ENCODE measurements around the gene DNALI1.
"Not testable (repeated sequence)": the region's sequence is repeated elsewhere in the genome, so short reads cannot be mapped to it uniquely, and the experiment has no call there.

DNALI1 gene

GRCh38 chr1:37557402-37557801, 662 bp downstream of the DNALI1 start:
- DNase-seq = no peak

- no peak for DNase-seq
These were observed 1.7 kb downstream of the DNALI1 start for GRCh38 chr1:37558411-37558810.

- no peak for DNase-seq
These were observed 2.3 kb downstream of the DNALI1 start for GRCh38 chr1:37559080-37559479.

- DNase-seq = not testable (repeated sequence)
These were observed 3.2 kb downstream of the DNALI1 start for GRCh38 chr1:37559957-37560379.

- no peak for DNase-seq
These were observed 3.8 kb downstream of the DNALI1 start for GRCh38 chr1:37560401-37561132.

- no peak for DNase-seq
These were observed 4.7 kb downstream of the DNALI1 start for GRCh38 chr1:37561133-37562132.

- DNase-seq = no peak
These were observed 6.2 kb downstream of the DNALI1 start for GRCh38 chr1:37562984-37563383.

- DNase-seq = no peak
These were observed 8.2 kb downstream of the DNALI1 start for GRCh38 chr1:37564892-37565291.

GRCh38 chr1:37567023-37567422, 10.3 kb downstream of the DNALI1 start:
- no peak for DNase-seq

- DNase-seq = no peak
These were observed 14.0 kb downstream of the DNALI1 start for GRCh38 chr1:37570528-37571334.

- no peak for DNase-seq
These were observed 18.2 kb downstream of the DNALI1 start for GRCh38 chr1:37574834-37575480.

GRCh38 chr1:37575692-37576091, 19.0 kb downstream of the DNALI1 start:
- DNase-seq = no peak

- DNase-seq = not testable (repeated sequence)
These were observed 27.8 kb downstream of the DNALI1 start for GRCh38 chr1:37584544-37584943.

GRCh38 chr1:37588939-37589338, 32.2 kb downstream of the DNALI1 start:
- DNase-seq = no peak

GRCh38 chr1:37593726-37594125, 37.0 kb downstream of the DNALI1 start:
- no peak for DNase-seq

GRCh38 chr1:37595440-37596181, 38.9 kb downstream of the DNALI1 start, which contains the start of gene GNL2:
TSS of gene GNL2 (minus strand) at chr1:37595937. CDS start at chr1:37595822, 115 bp downstream.
- peak; percentile 96 for DNase-seq

GRCh38 chr1:37596182-37596667, 39.5 kb downstream of the DNALI1 start:
- no peak for DNase-seq

- no peak for DNase-seq
These were observed 43.2 kb downstream of the DNALI1 start for GRCh38 chr1:37599940-37600339.

GRCh38 chr1:37601441-37601840, 44.7 kb downstream of the DNALI1 start:
- DNase-seq = no peak

GRCh38 chr1:37602750-37603694, 46.3 kb downstream of the DNALI1 start:
- peak; percentile 42 for DNase-seq
